Stimulated activated CD4-positive, alpha-beta T cell treated with anti-CD3 and anti-CD28 coated beads, Interleukin-4, amount 100 ng/mL, for 24 hours (primary cell): ENCODE measurements around the gene AFF1.
"Not testable (repeated sequence)": the region's sequence is repeated elsewhere in the genome, so short reads cannot be mapped to it uniquely, and the experiment has no call there.

ENCODE experiments used
- DNase-seq: peaks from one replicate; pipeline ENCODE4 v3.0.0-alpha.2; 2020

AFF1 gene

GRCh38 chr4:86989658-86990057 is 54.8 kb downstream of the AFF1 start:
- not testable (repeated sequence) for DNase-seq

GRCh38 chr4:86990510-86990909 is 55.7 kb downstream of the AFF1 start:
- DNase-seq = no peak

- no peak for DNase-seq
These were observed 57.2 kb downstream of the AFF1 start for GRCh38 chr4:86991994-86992393.

GRCh38 chr4:86993909-86994681 is 59.3 kb downstream of the AFF1 start:
- no peak for DNase-seq

- DNase-seq = no peak
These were observed 59.9 kb downstream of the AFF1 start for GRCh38 chr4:86994686-86995085.

GRCh38 chr4:86996510-86996909 is 61.7 kb downstream of the AFF1 start:
- not testable (repeated sequence) for DNase-seq

GRCh38 chr4:86999136-86999643 is 64.4 kb downstream of the AFF1 start:
- DNase-seq = no peak

- DNase-seq = no peak
These were observed 67.9 kb downstream of the AFF1 start for GRCh38 chr4:87002682-87003043.

- DNase-seq = no peak
These were observed 68.5 kb downstream of the AFF1 start for GRCh38 chr4:87003266-87003665.

GRCh38 chr4:87005369-87005689 is 70.5 kb downstream of the AFF1 start:
- DNase-seq = no peak

- DNase-seq = peak; percentile 55
These were observed 71.0 kb downstream of the AFF1 start for GRCh38 chr4:87005690-87006425.

GRCh38 chr4:87006426-87006675 is 71.5 kb downstream of the AFF1 start:
- DNase-seq = no peak

- peak; percentile 86 for DNase-seq
These were observed 72.1 kb downstream of the AFF1 start for GRCh38 chr4:87006676-87007527.

- peak; percentile 50 for DNase-seq
These were observed 73.0 kb downstream of the AFF1 start for GRCh38 chr4:87007528-87008446.

GRCh38 chr4:87009095-87009648 is 74.4 kb downstream of the AFF1 start:
- no peak for DNase-seq

- no peak for DNase-seq
These were observed 75.4 kb downstream of the AFF1 start for GRCh38 chr4:87010192-87010591.

- no peak for DNase-seq
These were observed 76.7 kb downstream of the AFF1 start for GRCh38 chr4:87011340-87012034.

- no peak for DNase-seq
These were observed 77.6 kb downstream of the AFF1 start for GRCh38 chr4:87012265-87012953.

GRCh38 chr4:87012954-87013308 is 78.1 kb downstream of the AFF1 start:
- DNase-seq = not testable (repeated sequence)

GRCh38 chr4:87014284-87014782 is 79.5 kb downstream of the AFF1 start:
- no peak for DNase-seq

GRCh38 chr4:87015416-87015815 is 80.6 kb downstream of the AFF1 start:
- DNase-seq = no peak
